22Rv1 (cell line): ENCODE measurements around the gene HS3ST3A1.

ENCODE experiments used
- ZFX ChIP-seq: fragments of 450-650 bp; IDR thresholded peaks from 2 replicates; pipeline ENCODE4 v1.6.1; 2017; ENCODE audit warnings: antibody characterized with exemption, borderline replicate concordance
- TF ChIP-seq, protein P1 (sequence below): fragments of 450-650 bp; IDR thresholded peaks from 2 replicates; pipeline ENCODE4 v1.5.1; 2017; ENCODE audit warnings: mild to moderate bottlenecking

DNA sequence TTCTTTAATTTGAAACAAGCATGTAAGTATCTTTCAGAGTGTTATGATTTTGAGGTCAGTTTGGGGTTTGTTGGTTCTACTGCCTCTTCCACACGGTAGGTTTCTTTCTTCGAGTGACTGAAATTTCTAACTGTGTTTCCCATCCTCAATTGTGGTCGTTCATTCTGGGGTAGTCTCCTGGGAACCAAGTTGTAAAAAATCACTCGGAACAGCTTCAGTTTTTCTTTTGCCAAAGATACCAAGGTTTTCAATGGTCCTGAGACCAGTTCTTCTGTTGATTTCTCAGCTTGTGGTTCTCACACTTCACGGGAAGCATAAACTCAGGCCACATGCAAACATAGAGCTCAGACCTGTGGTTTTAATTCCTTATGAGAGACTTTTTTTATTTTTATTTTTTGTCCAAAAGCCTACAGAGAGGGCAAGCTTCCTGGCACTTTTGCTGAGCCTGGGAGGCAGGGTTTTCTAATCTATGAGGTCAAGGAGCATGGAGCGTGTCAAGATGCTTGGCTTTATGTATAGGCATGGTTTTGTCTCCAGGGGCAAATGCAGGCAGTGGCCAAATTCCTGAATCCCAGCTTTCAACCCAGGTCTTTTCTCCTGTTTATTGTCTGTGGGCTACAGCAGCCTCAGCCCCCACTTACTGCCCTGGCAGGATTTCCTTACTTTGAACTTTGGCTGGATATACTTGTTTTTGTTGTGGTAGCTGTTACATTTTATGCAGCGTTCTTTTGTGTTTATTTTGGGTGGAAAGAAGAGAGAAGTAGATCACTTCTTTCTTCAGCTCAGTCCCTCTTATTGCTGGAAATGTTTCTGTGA lies 32.9 kb downstream of the HS3ST3A1 start:
- TF ChIP-seq, protein P1, sequence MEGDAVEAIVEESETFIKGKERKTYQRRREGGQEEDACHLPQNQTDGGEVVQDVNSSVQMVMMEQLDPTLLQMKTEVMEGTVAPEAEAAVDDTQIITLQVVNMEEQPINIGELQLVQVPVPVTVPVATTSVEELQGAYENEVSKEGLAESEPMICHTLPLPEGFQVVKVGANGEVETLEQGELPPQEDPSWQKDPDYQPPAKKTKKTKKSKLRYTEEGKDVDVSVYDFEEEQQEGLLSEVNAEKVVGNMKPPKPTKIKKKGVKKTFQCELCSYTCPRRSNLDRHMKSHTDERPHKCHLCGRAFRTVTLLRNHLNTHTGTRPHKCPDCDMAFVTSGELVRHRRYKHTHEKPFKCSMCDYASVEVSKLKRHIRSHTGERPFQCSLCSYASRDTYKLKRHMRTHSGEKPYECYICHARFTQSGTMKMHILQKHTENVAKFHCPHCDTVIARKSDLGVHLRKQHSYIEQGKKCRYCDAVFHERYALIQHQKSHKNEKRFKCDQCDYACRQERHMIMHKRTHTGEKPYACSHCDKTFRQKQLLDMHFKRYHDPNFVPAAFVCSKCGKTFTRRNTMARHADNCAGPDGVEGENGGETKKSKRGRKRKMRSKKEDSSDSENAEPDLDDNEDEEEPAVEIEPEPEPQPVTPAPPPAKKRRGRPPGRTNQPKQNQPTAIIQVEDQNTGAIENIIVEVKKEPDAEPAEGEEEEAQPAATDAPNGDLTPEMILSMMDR: no peak
- no peak for TF ChIP-seq ZFX
